HEK293 (cell line): ENCODE data around the gene TMEM151B.

Experiments used
- CTCF ChIP-seq: fragments of 450-650 bp; formaldehyde crosslinking; IDR thresholded peaks from 2 replicates; pipeline ENCODE4 v1.5.1; 2016; ENCODE audit warnings: missing biosample characterization, missing genetic modification characterization
- SALL2 ChIP-seq: fragments of 450-650 bp; formaldehyde crosslinking; IDR thresholded peaks from 2 replicates; pipeline ENCODE4 v1.5.0; 2017; ENCODE audit warnings: missing biosample characterization, mild to moderate bottlenecking, missing genetic modification characterization, borderline replicate concordance
- ZFP37 ChIP-seq: fragments of 450-650 bp; formaldehyde crosslinking; IDR thresholded peaks from 2 replicates; pipeline ENCODE4 v1.5.1; 2016; ENCODE audit warnings: missing biosample characterization, missing genetic modification characterization
- ZNF621 ChIP-seq: fragments of 450-650 bp; formaldehyde crosslinking; IDR thresholded peaks from 2 replicates; pipeline ENCODE4 v1.5.1; 2017; ENCODE audit warnings: missing biosample characterization, missing genetic modification characterization

GRCh38 chr6:44301106-44301505 lies 30.9 kb downstream of the TMEM151B start:
- TF ChIP-seq CTCF (tag by site-specific recombination) (no peak), ZNF621 (no peak), SALL2 (tag by site-specific recombination) (no peak), ZFP37 (tag by site-specific recombination) (no peak)
